Right forelimb (tissue), 1 donor: ENCODE data around the gene ATP8B2.

ENCODE experiments used
- DNase-seq: peaks from one replicate; pipeline ENCODE4 v3.0.0-alpha.2; 2018

Gene ATP8B2

DNA sequence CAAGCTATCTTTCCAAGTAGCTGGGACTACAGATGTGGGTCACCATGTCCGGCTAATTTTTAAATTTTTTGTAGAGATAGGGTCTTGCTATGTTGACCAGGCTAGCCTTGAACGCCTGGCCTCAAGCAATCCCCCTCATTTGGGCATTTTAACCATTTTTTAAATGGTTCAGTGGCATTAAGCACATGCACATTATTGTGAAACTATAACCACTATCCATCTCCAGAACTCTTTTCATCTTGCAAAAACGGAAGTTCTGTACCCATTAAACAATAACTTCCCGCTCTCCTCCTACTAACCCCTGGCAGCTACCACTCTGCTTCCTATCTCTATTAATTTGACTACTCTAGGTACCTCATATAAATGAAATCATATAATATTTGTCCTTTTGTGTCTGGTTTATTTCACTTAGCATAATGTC lies 75.1 kb downstream of the ATP8B2 start:
- no peak for DNase-seq
